OCI-LY7 (cell line): ENCODE measurements around the gene ILDR2. TPM values are rescaled to one million over a fixed set of nuclear protein-coding genes. Genes with fewer than 3 reads are reported as not detected.

Experiments
- BruUV-seq: library from RNA; stranded (reverse); fragments of 400-500 nt; replicated peaks from 2 replicates; lab custom pipeline; 2021; lab: Mats Ljungman, UMichigan
- CTCF ChIA-PET: fragments of 300-600 bp; sonication (Branson Sonifier 250); formaldehyde crosslinking; loops from one replicate; lab custom pipeline; 2022; ENCODE audit warnings: antibody characterized with exemption; ENCODE audit not compliant: unreplicated experiment; lab: Charles Lee
- POLR2A ChIA-PET: fragments of 300-600 bp; sonication (Branson Sonifier 250); formaldehyde crosslinking; loops from one replicate; lab custom pipeline; 2022; ENCODE audit warnings: antibody characterized with exemption; lab: Charles Lee
- DNase-seq: peaks from one replicate; pipeline ENCODE4 v3.0.0-alpha.2; 2015; ENCODE audit warnings: low spot score
- H2AFZ ChIP-seq: fragments of 200-600 bp; sonication (generic), shearing (Covaris generic); 2 replicates; pipeline ENCODE4 v1.6.1; 2014; ENCODE audit warnings: mild to moderate bottlenecking, antibody characterized with exemption, low read length, moderate library complexity
- H3K27ac ChIP-seq: fragments of 200-600 bp; sonication (generic); 2 replicates; pipeline ENCODE4 v1.5.1; 2014; ENCODE audit warnings: mixed run types, low read depth, mild to moderate bottlenecking, moderate library complexity, low read length, inconsistent platforms; ENCODE audit not compliant: poor library complexity, severe bottlenecking
- H3K36me3 ChIP-seq: fragments of 200-600 bp; sonication (generic); 2 replicates; pipeline ENCODE4 v1.6.1; 2014; ENCODE audit warnings: mild to moderate bottlenecking, antibody characterized with exemption, low read length, moderate library complexity, mixed read lengths; ENCODE audit not compliant: insufficient read depth
- H3K4me1 ChIP-seq: fragments of 200-600 bp; sonication (generic); 2 replicates; pipeline ENCODE4 v1.5.1; 2014; ENCODE audit warnings: mild to moderate bottlenecking, low read length; ENCODE audit not compliant: insufficient read depth, poor library complexity, severe bottlenecking
- H3K4me2 ChIP-seq: fragments of 200-600 bp; sonication (generic); 2 replicates; pipeline ENCODE4 v1.6.1; 2014; ENCODE audit warnings: mild to moderate bottlenecking, low read length
- H3K4me3 ChIP-seq: fragments of 200-600 bp; sonication (generic); 2 replicates; pipeline ENCODE4 v1.5.1; 2014; ENCODE audit warnings: mild to moderate bottlenecking, low read depth, low read length; ENCODE audit not compliant: poor library complexity, severe bottlenecking
- H3K79me2 ChIP-seq: fragments of 200-600 bp; sonication (generic); 2 replicates; pipeline ENCODE4 v1.6.1; 2016; ENCODE audit warnings: low read depth, mild to moderate bottlenecking, low read length, moderate library complexity, mixed read lengths; ENCODE audit not compliant: insufficient read depth
- H3K9me2 ChIP-seq: fragments of 200-600 bp; sonication (generic); 2 replicates; pipeline ENCODE4 v1.6.1; 2016; ENCODE audit warnings: mild to moderate bottlenecking, low read length, mixed read lengths; ENCODE audit not compliant: insufficient read depth
- H3K9me3 ChIP-seq: fragments of 200-600 bp; sonication (generic); 2 replicates; pipeline ENCODE4 v1.6.1; 2014; ENCODE audit warnings: mild to moderate bottlenecking, mixed run types, low read length, mixed read lengths
- H4K20me1 ChIP-seq: fragments of 200-600 bp; sonication (generic); 2 replicates; pipeline ENCODE4 v1.6.1; 2014; ENCODE audit warnings: mild to moderate bottlenecking, antibody characterized with exemption, low read length, moderate library complexity, mixed read lengths; ENCODE audit not compliant: insufficient read depth
- CTCF ChIP-seq: fragments of 200-600 bp; sonication (generic); conservative IDR thresholded peaks from 2 replicates; pipeline ENCODE4 v1.5.1; 2014; ENCODE audit warnings: mild to moderate bottlenecking, antibody characterized with exemption, low read length, moderate library complexity, mixed read lengths
- EZH2phosphoT487 ChIP-seq: fragments of 200-600 bp; sonication (generic); IDR thresholded peaks from 2 replicates; pipeline ENCODE4 v1.6.1; 2018; ENCODE audit warnings: low read depth, borderline replicate concordance, mild to moderate bottlenecking, mixed run types, antibody characterized with exemption, low read length, moderate library complexity, mixed read lengths
- intact Hi-C: fragments of 100-400 bp; cut with micrococcal nuclease; formaldehyde crosslinking; loops from one replicate; pipeline ENCODE4 v1.10.0; 2022; ENCODE audit not compliant: unreplicated experiment
- total RNA-seq, 2 experiments: library from RNA; depleted of rRNA in 1 of 2; stranded (reverse); fragments of >200 nt in 1 of 2; shearing (Covaris generic) in 1 of 2; gene quantifications; 2 replicates each; pipeline ENCODE4 v1.2.3, GENCODE V29; 2014 to 2022

ILDR2 gene
- total RNA-seq, 2 experiments from 2014 or later, result 3.2 to 5.3 TPM

- H3K9me3 ChIP-seq, result no peaks in the 10 kb centered on the region
- H3K9me2 ChIP-seq, result no peaks in the 10 kb centered on the region
- CTCF ChIA-PET, result no interaction called here
- H3K36me3 ChIP-seq, result no peaks in the 10 kb centered on the region
- POLR2A ChIA-PET, result interaction anchor here (0.8 kb wide), 1 partner anchor 1162 kb away, joined by 3 read pairs; no protein-coding TSS in a partner anchor
- no peaks in the 10 kb centered on the region for H4K20me1 ChIP-seq
- no peak overlapping the region for H3K4me3 ChIP-seq
- H3K4me1 ChIP-seq, result peaks cover 3% of the 10 kb centered on the region
- no TSS peak for BruUV-seq
- TF ChIP-seq EZH2phosphoT487, result no peak
- TF ChIP-seq CTCF, result no peak
- no peak overlapping the region for H3K4me2 ChIP-seq
- no peak overlapping the region for H3K27ac ChIP-seq
- intact Hi-C loops, result loop anchor here (10.0 kb wide), 1 partner anchor 616 kb away; no protein-coding TSS in a partner anchor
- no peak for DNase-seq
- no peaks in the 10 kb centered on the region for H3K79me2 ChIP-seq
- no peak overlapping the region for H2AFZ ChIP-seq
Measured at GRCh38 chr1:166918088-166918955, 57.0 kb downstream of the ILDR2 start.

GRCh38 chr1:166915941-166916340 lies 59.4 kb downstream of the ILDR2 start:
- Histone ChIP-seq H3K4me1 (no peaks in the 10 kb centered on the region), H3K79me2 (no peaks in the 10 kb centered on the region), H4K20me1 (no peaks in the 10 kb centered on the region), H3K4me2 (no peak overlapping the region), H3K9me2 (no peaks in the 10 kb centered on the region), H3K36me3 (no peaks in the 10 kb centered on the region), H3K9me3 (peaks cover 16% of the 10 kb centered on the region), H2AFZ (no peak overlapping the region), H3K27ac (no peak overlapping the region), H3K4me3 (no peak overlapping the region)
- TF ChIP-seq CTCF (no peak), EZH2phosphoT487 (no peak)
- no TSS peak for BruUV-seq
- ChIA-PET CTCF (interaction anchor here (1.1 kb wide), 1 partner anchor 143 kb away, joined by 3 read pairs; no protein-coding TSS in a partner anchor), POLR2A (no interaction called here)
- intact Hi-C loops, result loop anchor here (10.0 kb wide), 1 partner anchor 619 kb away; no protein-coding TSS in a partner anchor
- DNase-seq, result no peak
